Neural cell (in vitro differentiated cells): ENCODE results near the gene TKFC. TPM values are rescaled to one million over a fixed set of nuclear protein-coding genes. Genes with fewer than 3 reads are reported as not detected.

Source experiments
- H2AFZ ChIP-seq: fragments of 200-600, 300-800 bp; sonication (generic), shearing (Covaris generic); 2 replicates; pipeline ENCODE4 v1.6.0; 2014; ENCODE audit warnings: low read depth, mild to moderate bottlenecking, antibody characterized with exemption, low read length, moderate library complexity
- H3F3A ChIP-seq: fragments of 200-600 bp; shearing (Covaris generic); 2 replicates; pipeline ENCODE4 v1.6.1; 2016; ENCODE audit warnings: mild to moderate bottlenecking, moderate library complexity, mixed read lengths, antibody characterized with exemption, low read length; ENCODE audit not compliant: insufficient read depth, poor library complexity, severe bottlenecking
- H3K27ac ChIP-seq: fragments of 200-600, 300-800 bp; sonication (generic), shearing (Covaris generic); 2 replicates; pipeline ENCODE4 v1.5.1; 2014; ENCODE audit warnings: mild to moderate bottlenecking, low read length, moderate library complexity
- H3K27me3 ChIP-seq: fragments of 300-800, 200-600 bp; sonication (generic), shearing (Covaris generic); 2 replicates; pipeline ENCODE4 v1.6.0; 2014; ENCODE audit warnings: mild to moderate bottlenecking, low read depth, low read length, moderate library complexity; ENCODE audit not compliant: insufficient read depth
- H3K36me3 ChIP-seq: fragments of 300-800, 200-600 bp; sonication (generic), shearing (Covaris generic); 2 replicates; pipeline ENCODE4 v1.5.1; 2014; ENCODE audit warnings: mild to moderate bottlenecking, antibody characterized with exemption, low read length, moderate library complexity; ENCODE audit not compliant: insufficient read depth
- H3K4me2 ChIP-seq: fragments of 300-800, 200-600 bp; sonication (generic), shearing (Covaris generic); 2 replicates; pipeline ENCODE4 v1.6.0; 2014; ENCODE audit warnings: mild to moderate bottlenecking, low read length
- H3K4me3 ChIP-seq: fragments of 300-800, 200-600 bp; sonication (generic), shearing (Covaris generic); 2 replicates; pipeline ENCODE4 v1.5.1; 2014; ENCODE audit warnings: mild to moderate bottlenecking, low read length, moderate library complexity
- H3K79me2 ChIP-seq: fragments of 200-600 bp; shearing (Covaris generic); replicated peaks from 2 replicates; pipeline ENCODE4 v1.6.0; 2014; ENCODE audit warnings: mild to moderate bottlenecking, low read length, moderate library complexity; ENCODE audit not compliant: insufficient read depth
- H3K9ac ChIP-seq: fragments of 300-800, 200-600 bp; sonication (generic), shearing (Covaris generic); 2 replicates; pipeline ENCODE4 v1.6.1; 2016; ENCODE audit warnings: mild to moderate bottlenecking, low read length, mixed read lengths
- H3K9me2 ChIP-seq: fragments of 200-600 bp; shearing (Covaris generic); 2 replicates; pipeline ENCODE4 v1.6.1; 2016; ENCODE audit warnings: mild to moderate bottlenecking, low read length, mixed read lengths; ENCODE audit not compliant: insufficient read depth
- H3K9me3 ChIP-seq: fragments of 200-600, 300-800 bp; sonication (generic), shearing (Covaris generic); 2 replicates; pipeline ENCODE4 v1.6.1; 2016; ENCODE audit warnings: mild to moderate bottlenecking, mixed run types, low read length, moderate library complexity, mixed read lengths
- H4K20me1 ChIP-seq: fragments of 200-600 bp; shearing (Covaris generic); 2 replicates; pipeline ENCODE4 v1.6.1; 2016; ENCODE audit warnings: mild to moderate bottlenecking, mixed run types; ENCODE audit not compliant: insufficient read depth
- CTCF ChIP-seq: fragments of 450-650 bp; IDR thresholded peaks from 2 replicates; pipeline ENCODE4 v1.5.1; 2014; ENCODE audit warnings: antibody characterized with exemption, mild to moderate bottlenecking, moderate library complexity; ENCODE audit not compliant: poor library complexity, severe bottlenecking
- EP300 ChIP-seq: fragments of 450-650 bp; conservative IDR thresholded peaks from 2 replicates; pipeline ENCODE4 v1.6.1; 2014; ENCODE audit warnings: antibody characterized with exemption, mild to moderate bottlenecking, moderate library complexity; ENCODE audit not compliant: poor library complexity, severe bottlenecking
- EZH2 ChIP-seq: fragments of 200-600, 300-800 bp; shearing (Covaris generic), sonication (generic); IDR thresholded peaks from 2 replicates; pipeline ENCODE4 v1.6.1; 2014; ENCODE audit warnings: antibody characterized with exemption, low read length, borderline replicate concordance, mild to moderate bottlenecking; ENCODE audit not compliant: insufficient read depth, poor library complexity, severe bottlenecking
- MXI1 ChIP-seq: fragments of 450-650 bp; conservative IDR thresholded peaks from 2 replicates; pipeline ENCODE4 v1.6.1; 2014; ENCODE audit warnings: antibody characterized with exemption, mild to moderate bottlenecking; ENCODE audit not compliant: poor library complexity, severe bottlenecking
- POLR2AphosphoS5 ChIP-seq: IDR thresholded peaks from 2 replicates; pipeline ENCODE4 v1.6.1; 2012
- RAD21 ChIP-seq: fragments of 450-650 bp; conservative IDR thresholded peaks from 2 replicates; pipeline ENCODE4 v1.6.1; 2014; ENCODE audit warnings: antibody characterized with exemption, mild to moderate bottlenecking, moderate library complexity
- REST ChIP-seq: IDR thresholded peaks from 2 replicates; pipeline ENCODE4 v1.6.1; 2012; ENCODE audit warnings: borderline replicate concordance
- SMC3 ChIP-seq: fragments of 450-650 bp; conservative IDR thresholded peaks from 2 replicates; pipeline ENCODE4 v1.6.1; 2014; ENCODE audit warnings: antibody characterized with exemption, mild to moderate bottlenecking, moderate library complexity; ENCODE audit not compliant: poor library complexity
- TAF1 ChIP-seq: IDR thresholded peaks from 2 replicates; pipeline ENCODE4 v1.6.1; 2012; ENCODE audit warnings: low read depth
- polyA plus RNA-seq: library from polyadenylated mRNA; depleted of rRNA; stranded (reverse); fragments of >200 nt; gene quantifications from 2 replicates; pipeline ENCODE4 v1.2.3, GENCODE V29; 2014

TKFC gene
- polyA plus RNA-seq, 1 donor from 2014 or later = 46.0 TPM

GRCh38 chr11:61287338-61287977 is 45.6 kb upstream of the TKFC start:
- H3K9me3 ChIP-seq = no peaks in the 10 kb centered on the region
- no peak overlapping the region for H3K27ac ChIP-seq
- no peaks in the 10 kb centered on the region for H3K9me2 ChIP-seq
- no peak overlapping the region for H3K9ac ChIP-seq
- H3K27me3 ChIP-seq = no peaks in the 10 kb centered on the region
- H2AFZ ChIP-seq = no peak overlapping the region
- no peaks in the 10 kb centered on the region for H4K20me1 ChIP-seq
- TF ChIP-seq CTCF (no peak), EP300 (no peak), MXI1 (no peak), TAF1 (no peak), EZH2 (no peak), SMC3 (no peak), POLR2AphosphoS5 (no peak), REST (no peak)
- no peaks in the 10 kb centered on the region for H3K79me2 ChIP-seq
- H3K4me2 ChIP-seq = no peak overlapping the region
- no peaks in the 10 kb centered on the region for H3F3A ChIP-seq
- H3K36me3 ChIP-seq = peaks cover 4% of the 10 kb centered on the region
- H3K4me3 ChIP-seq = no peak overlapping the region

GRCh38 chr11:61290905-61291690 is 41.9 kb upstream of the TKFC start:
- H3F3A ChIP-seq = no peaks in the 10 kb centered on the region
- no peak overlapping the region for H3K4me3 ChIP-seq
- H4K20me1 ChIP-seq = no peaks in the 10 kb centered on the region
- H2AFZ ChIP-seq = no peak overlapping the region
- H3K9ac ChIP-seq = no peak overlapping the region
- H3K79me2 ChIP-seq = peaks cover 6% of the 10 kb centered on the region
- H3K4me2 ChIP-seq = no peak overlapping the region
- H3K9me3 ChIP-seq = no peaks in the 10 kb centered on the region
- H3K9me2 ChIP-seq = no peaks in the 10 kb centered on the region
- no peak for TF ChIP-seq CTCF
- TF ChIP-seq MXI1 = no peak
- TF ChIP-seq REST = no peak
- no peak for TF ChIP-seq RAD21
- no peak for TF ChIP-seq EP300
- no peak for TF ChIP-seq TAF1
- no peak for TF ChIP-seq SMC3
- H3K27ac ChIP-seq = no peak overlapping the region
- no peaks in the 10 kb centered on the region for H3K27me3 ChIP-seq
- H3K36me3 ChIP-seq = no peaks in the 10 kb centered on the region
